Forelimb muscle (tissue), 1 donor: ENCODE data around the gene PBX1. TPM values are rescaled to one million over a fixed set of nuclear protein-coding genes. Genes with fewer than 3 reads are reported as not detected.
A peak's percentile ranks its signal among the peaks of the same experiment; 100 is the strongest.

Experiments
- DNase-seq: peaks from one replicate; pipeline ENCODE4 v3.0.0-alpha.2; 2013; ENCODE audit warnings: low read depth
- polyA plus RNA-seq: library from polyadenylated mRNA; unstranded; fragments of 120-200 nt; gene quantifications from one replicate; pipeline ENCODE4 v1.2.1, GENCODE V29; 2013; ENCODE audit not compliant: insufficient read length

The PBX1 gene
- polyA plus RNA-seq, 1 donor = 57.3 TPM

- DNase-seq = no peak
Measured at GRCh38 chr1:164777518-164777917, 218.5 kb downstream of the PBX1 start.

- DNase-seq = no peak
Measured at GRCh38 chr1:164779376-164779775, 220.4 kb downstream of the PBX1 start.

- DNase-seq = no peak
Measured at GRCh38 chr1:164780111-164780812, 221.3 kb downstream of the PBX1 start.

- DNase-seq = no peak
Measured at GRCh38 chr1:164780863-164781262, 221.9 kb downstream of the PBX1 start.

- no peak for DNase-seq
Measured at GRCh38 chr1:164781972-164782371, 223.0 kb downstream of the PBX1 start.

GRCh38 chr1:164783778-164784555 is 225.0 kb downstream of the PBX1 start:
- no peak for DNase-seq

- no peak for DNase-seq
Measured at GRCh38 chr1:164784960-164785359, 226.0 kb downstream of the PBX1 start.

- DNase-seq = no peak
Measured at GRCh38 chr1:164785841-164786534, 227.0 kb downstream of the PBX1 start.

GRCh38 chr1:164786980-164787833 is 228.2 kb downstream of the PBX1 start:
- peak; percentile 51 for DNase-seq

- no peak for DNase-seq
Measured at GRCh38 chr1:164787834-164788231, 228.8 kb downstream of the PBX1 start.

- DNase-seq = no peak
Measured at GRCh38 chr1:164790081-164790480, 231.1 kb downstream of the PBX1 start.

- no peak for DNase-seq
Measured at GRCh38 chr1:164792410-164793004, 233.5 kb downstream of the PBX1 start.

GRCh38 chr1:164794356-164794755 is 235.4 kb downstream of the PBX1 start:
- no peak for DNase-seq

GRCh38 chr1:164796916-164797315 is 237.9 kb downstream of the PBX1 start:
- DNase-seq = no peak

- no peak for DNase-seq
Measured at GRCh38 chr1:164801246-164801731, 242.3 kb downstream of the PBX1 start.

GRCh38 chr1:164801791-164802502 is 243.0 kb downstream of the PBX1 start:
- no peak for DNase-seq

- DNase-seq = no peak
Measured at GRCh38 chr1:164802529-164803282, 243.7 kb downstream of the PBX1 start.

GRCh38 chr1:164803366-164803765 is 244.4 kb downstream of the PBX1 start:
- DNase-seq = no peak

GRCh38 chr1:164804366-164804765 is 245.4 kb downstream of the PBX1 start:
- no peak for DNase-seq

GRCh38 chr1:164805399-164805798 is 246.4 kb downstream of the PBX1 start:
- no peak for DNase-seq
